ENCODE results near the gene UNC13C. TPM values are rescaled to one million over a fixed set of nuclear protein-coding genes. Genes with fewer than 3 reads are reported as not detected.

The UNC13C gene
- polyA plus RNA-seq, 1 donor = 2.5 TPM

DNA sequence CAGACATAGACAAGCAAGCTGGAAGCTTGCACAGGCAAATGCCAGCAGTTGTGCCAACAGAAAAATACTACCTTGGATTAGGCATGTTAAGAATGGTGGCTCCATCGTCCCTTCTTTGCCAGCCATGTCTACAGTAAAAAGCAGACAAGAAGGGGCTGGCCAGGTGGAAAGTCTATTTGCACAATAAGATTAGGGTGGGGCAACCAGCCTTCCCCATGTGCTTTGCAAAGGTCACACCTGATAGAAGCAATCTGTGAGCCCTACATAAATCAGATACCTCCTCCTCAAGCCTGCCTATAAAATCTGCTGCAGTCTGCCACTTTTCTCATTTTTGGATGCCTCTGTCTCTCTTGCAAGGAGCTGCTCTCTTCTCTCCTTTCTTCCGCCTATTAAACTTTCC is 662.6 kb downstream of the UNC13C start:
- no peak for DNase-seq (ENCODE audit: low read depth)

GRCh38 chr15:54644796-54645195 is 666.6 kb downstream of the UNC13C start:
- DNase-seq (ENCODE audit: low read depth) = no peak

- DNase-seq (ENCODE audit: low read depth) = no peak
These were observed 681.4 kb downstream of the UNC13C start for GRCh38 chr15:54659646-54660045.

- DNase-seq (ENCODE audit: low read depth) = no peak
These were observed 682.1 kb downstream of the UNC13C start for GRCh38 chr15:54660356-54660755.

- peak; percentile 53 for DNase-seq (ENCODE audit: low read depth)
These were observed 697.0 kb downstream of the UNC13C start for GRCh38 chr15:54675241-54675640.

GRCh38 chr15:54681584-54681983 is 703.3 kb downstream of the UNC13C start:
- DNase-seq (ENCODE audit: low read depth) = no peak

Other genes with a start within 250 kb of the UNC13C start
- 0.25 TPM for gene WDR72, start 218.8 kb upstream of the UNC13C start, polyA plus RNA-seq (ENCODE audit: insufficient read length)

Measured in forelimb muscle (tissue), 1 donor.